Embryonic facial prominence (tissue), 1 donor: ENCODE data around the gene DENND1B.
"Not testable (repeated sequence)": the region's sequence is repeated elsewhere in the genome, so short reads cannot be mapped to it uniquely, and the experiment has no call there.

Experiments
- DNase-seq: peaks from one replicate; pipeline ENCODE4 v3.0.0-alpha.2; 2016; ENCODE audit errors: extremely low spot score

Gene DENND1B

GRCh38 chr1:197745911-197746310 is 29.4 kb downstream of the DENND1B start:
- no peak for DNase-seq

- no peak for DNase-seq
Measured at GRCh38 chr1:197744979-197745378, 30.3 kb downstream of the DENND1B start.

- no peak for DNase-seq
Measured at GRCh38 chr1:197743578-197743977, 31.7 kb downstream of the DENND1B start.

GRCh38 chr1:197740992-197741391 is 34.3 kb downstream of the DENND1B start:
- no peak for DNase-seq

- no peak for DNase-seq
Measured at GRCh38 chr1:197738927-197739326, 36.4 kb downstream of the DENND1B start.

- no peak for DNase-seq
Measured at GRCh38 chr1:197737916-197738315, 37.4 kb downstream of the DENND1B start.

GRCh38 chr1:197736685-197737084 is 38.6 kb downstream of the DENND1B start:
- no peak for DNase-seq

GRCh38 chr1:197735461-197735860 is 39.8 kb downstream of the DENND1B start:
- no peak for DNase-seq

- DNase-seq, result no peak
Measured at GRCh38 chr1:197733324-197733723, 42.0 kb downstream of the DENND1B start.

- DNase-seq, result no peak
Measured at GRCh38 chr1:197732187-197732586, 43.1 kb downstream of the DENND1B start.

GRCh38 chr1:197731449-197731848 is 43.8 kb downstream of the DENND1B start:
- DNase-seq, result no peak

GRCh38 chr1:197725976-197726375 is 49.3 kb downstream of the DENND1B start:
- no peak for DNase-seq

GRCh38 chr1:197725044-197725443 is 50.2 kb downstream of the DENND1B start:
- no peak for DNase-seq

- DNase-seq, result no peak
Measured at GRCh38 chr1:197715806-197716205, 59.5 kb downstream of the DENND1B start.

- no peak for DNase-seq
Measured at GRCh38 chr1:197706601-197707000, 68.7 kb downstream of the DENND1B start.

GRCh38 chr1:197705941-197706340 is 69.3 kb downstream of the DENND1B start:
- no peak for DNase-seq

- not testable (repeated sequence) for DNase-seq
Measured at GRCh38 chr1:197700688-197701087, 74.6 kb downstream of the DENND1B start.

GRCh38 chr1:197696372-197696771 is 78.9 kb downstream of the DENND1B start:
- DNase-seq, result no peak

- DNase-seq, result no peak
Measured at GRCh38 chr1:197695961-197696360, 79.3 kb downstream of the DENND1B start.

- DNase-seq, result no peak
Measured at GRCh38 chr1:197692965-197693364, 82.3 kb downstream of the DENND1B start.

GRCh38 chr1:197691816-197692215 is 83.5 kb downstream of the DENND1B start:
- DNase-seq, result no peak

GRCh38 chr1:197690074-197690473 is 85.2 kb downstream of the DENND1B start:
- DNase-seq, result no peak

- no peak for DNase-seq
Measured at GRCh38 chr1:197688233-197688632, 87.0 kb downstream of the DENND1B start.

- DNase-seq, result no peak
Measured at GRCh38 chr1:197686702-197687355, 88.5 kb downstream of the DENND1B start.
